ENCODE data around the gene ULK2. TPM values are rescaled to one million over a fixed set of nuclear protein-coding genes. Genes with fewer than 3 reads are reported as not detected.

Gene ULK2
- total and polyA plus RNA-seq, 10 of the 15 experiments (the other 5 are each of a cell fraction or from before 2014, with no cell fraction given): 0.29 to 5.3 (median 1.6) TPM

GRCh38 chr17:19755821-19756510, 111.8 kb downstream of the ULK2 start (continued):
- TF ChIP-seq EGR1 (IDR thresholded peaks at IDR 0.05; ENCODE audit: borderline replicate concordance in 1 of 2, low read depth in 2 of 2, low read length in 2 of 2) (peak in 1 of 2 experiments; percentile 55; a peak in 1 of 3 replicates), BACH1 (IDR thresholded peaks at IDR 0.05; ENCODE audit: borderline replicate concordance) (no peak), BCL3 (IDR thresholded peaks at IDR 0.05; ENCODE audit: borderline replicate concordance, insufficient read depth, low read depth, low read length, poor library complexity, severe bottlenecking) (peak; percentile 42), FOS (IDR thresholded peaks at IDR 0.05; ENCODE audit: borderline replicate concordance, extremely low read depth, insufficient read length) (no peak), MAX (IDR thresholded peaks at IDR 0.05; ENCODE audit: low read depth, low read length) (0 out of 2 replicates have a peak, but pooled peaks have one; percentile 57), RUNX3 (IDR thresholded peaks at IDR 0.05; ENCODE audit: low read length) (peak; percentile 83), STAT1 (conservative IDR thresholded peaks at IDR 0.05) (no peak)
- TF ChIP-seq, protein P1, sequence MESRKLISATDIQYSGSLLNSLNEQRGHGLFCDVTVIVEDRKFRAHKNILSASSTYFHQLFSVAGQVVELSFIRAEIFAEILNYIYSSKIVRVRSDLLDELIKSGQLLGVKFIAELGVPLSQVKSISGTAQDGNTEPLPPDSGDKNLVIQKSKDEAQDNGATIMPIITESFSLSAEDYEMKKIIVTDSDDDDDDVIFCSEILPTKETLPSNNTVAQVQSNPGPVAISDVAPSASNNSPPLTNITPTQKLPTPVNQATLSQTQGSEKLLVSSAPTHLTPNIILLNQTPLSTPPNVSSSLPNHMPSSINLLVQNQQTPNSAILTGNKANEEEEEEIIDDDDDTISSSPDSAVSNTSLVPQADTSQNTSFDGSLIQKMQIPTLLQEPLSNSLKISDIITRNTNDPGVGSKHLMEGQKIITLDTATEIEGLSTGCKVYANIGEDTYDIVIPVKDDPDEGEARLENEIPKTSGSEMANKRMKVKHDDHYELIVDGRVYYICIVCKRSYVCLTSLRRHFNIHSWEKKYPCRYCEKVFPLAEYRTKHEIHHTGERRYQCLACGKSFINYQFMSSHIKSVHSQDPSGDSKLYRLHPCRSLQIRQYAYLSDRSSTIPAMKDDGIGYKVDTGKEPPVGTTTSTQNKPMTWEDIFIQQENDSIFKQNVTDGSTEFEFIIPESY (IDR thresholded peaks at IDR 0.05): peak; percentile 74; the same call in 1 of the 2 replicates
